HEK293 (cell line): ENCODE data around the gene COMMD2.

ENCODE experiments used
- CTCF ChIA-PET: fragments of 350-600 bp; formaldehyde crosslinking; extraction: SDS; loops from one replicate; lab custom pipeline; 2021; ENCODE audit warnings: antibody characterized with exemption; lab: Yijun Ruan, JAX
- POLR2A ChIA-PET: fragments of 300-600 bp; formaldehyde crosslinking; extraction: SDS; loops from one replicate; lab custom pipeline; 2020; ENCODE audit warnings: antibody characterized with exemption, inconsistent platforms; lab: Yijun Ruan, JAX
- H3K27ac ChIP-seq: fragments of 200-500 bp; sonication (Bioruptor generic); 2 replicates; pipeline ENCODE4 v1.5.1; 2014; ENCODE audit warnings: low read depth, low read length, control low read depth, inconsistent platforms; ENCODE audit errors: extremely low read depth
- H3K36me3 ChIP-seq, 2 experiments: fragments of 200-500 bp in 1 of 2; sonication (Bioruptor generic) in 1 of 2; 1 replicate in 1 of 2; 2 replicates in 1 of 2; pipeline ENCODE4 v1.5.1; 2014 to 2017; ENCODE audit warnings: inconsistent platforms in 2 of 2, low read length in 2 of 2; ENCODE audit not compliant: control insufficient read depth in 2 of 2, insufficient read depth in 1 of 2
- H3K4me1 ChIP-seq: fragments of 200-500 bp; sonication (Bioruptor generic); 2 replicates; pipeline ENCODE4 v1.5.1; 2014; ENCODE audit warnings: mild to moderate bottlenecking, low read length, inconsistent platforms; ENCODE audit not compliant: control insufficient read depth, insufficient read depth
- H3K4me3 ChIP-seq: 2 replicates; pipeline ENCODE4 v1.5.1; 2011; ENCODE audit warnings: low read depth, mild to moderate bottlenecking, control low read depth, low read length, moderate library complexity
- H3K9me3 ChIP-seq: fragments of 200-500 bp; sonication (Bioruptor generic); 2 replicates; pipeline ENCODE4 v1.5.1; 2014; ENCODE audit warnings: low read depth, low read length, inconsistent platforms; ENCODE audit not compliant: control insufficient read depth, insufficient read depth
- PRDM1 ChIP-seq: fragments of 450-650 bp; formaldehyde crosslinking; IDR thresholded peaks from 2 replicates; pipeline ENCODE4; 2016; ENCODE audit warnings: missing biosample characterization, missing genetic modification characterization
- YY2 ChIP-seq: fragments of 450-650 bp; formaldehyde crosslinking; IDR thresholded peaks from 2 replicates; pipeline ENCODE4 v1.5.1; 2016; ENCODE audit warnings: missing biosample characterization, missing genetic modification characterization
- ZBTB48 ChIP-seq: fragments of 450-650 bp; formaldehyde crosslinking; IDR thresholded peaks from 2 replicates; pipeline ENCODE4 v1.5.1; 2016; ENCODE audit warnings: missing biosample characterization, missing genetic modification characterization
- ZFP3 ChIP-seq: fragments of 450-650 bp; formaldehyde crosslinking; IDR thresholded peaks from 2 replicates; pipeline ENCODE4 v1.5.1; 2016; ENCODE audit warnings: low read depth, missing biosample characterization, missing genetic modification characterization
- ZNF112 ChIP-seq: fragments of 450-650 bp; formaldehyde crosslinking; IDR thresholded peaks from 2 replicates; pipeline ENCODE4 v1.5.0; 2017; ENCODE audit warnings: missing biosample characterization, missing genetic modification characterization
- ZNF114 ChIP-seq: fragments of 450-650 bp; formaldehyde crosslinking; IDR thresholded peaks from 2 replicates; pipeline ENCODE4 v1.5.0; 2017; ENCODE audit warnings: missing biosample characterization, missing genetic modification characterization
- ZNF214 ChIP-seq: fragments of 450-650 bp; formaldehyde crosslinking; IDR thresholded peaks from 2 replicates; pipeline ENCODE4 v1.5.1; 2017; ENCODE audit warnings: missing biosample characterization, mild to moderate bottlenecking, missing genetic modification characterization, borderline replicate concordance
- ZNF24 ChIP-seq: fragments of 450-650 bp; formaldehyde crosslinking; IDR thresholded peaks from 2 replicates; pipeline ENCODE4 v1.5.1; 2016; ENCODE audit warnings: missing biosample characterization, missing genetic modification characterization
- ZNF391 ChIP-seq: fragments of 450-650 bp; formaldehyde crosslinking; IDR thresholded peaks from 2 replicates; pipeline ENCODE4 v1.5.1; 2016; ENCODE audit warnings: low read depth, missing biosample characterization, missing genetic modification characterization, borderline replicate concordance
- ZNF426 ChIP-seq: fragments of 450-650 bp; formaldehyde crosslinking; IDR thresholded peaks from 2 replicates; pipeline ENCODE4 v1.5.1; 2017; ENCODE audit warnings: missing biosample characterization, missing genetic modification characterization, mild to moderate bottlenecking, inconsistent platforms, moderate library complexity
- ZNF501 ChIP-seq: fragments of 450-650 bp; formaldehyde crosslinking; IDR thresholded peaks from 2 replicates; pipeline ENCODE4 v1.5.1; 2016; ENCODE audit warnings: missing biosample characterization, missing genetic modification characterization
- ZNF585B ChIP-seq: fragments of 450-650 bp; formaldehyde crosslinking; IDR thresholded peaks from 2 replicates; pipeline ENCODE4 v1.5.1; 2016; ENCODE audit warnings: missing biosample characterization, missing genetic modification characterization
- ZNF791 ChIP-seq: fragments of 450-650 bp; formaldehyde crosslinking; IDR thresholded peaks from 2 replicates; pipeline ENCODE4 v1.5.1; 2016; ENCODE audit warnings: missing biosample characterization, missing genetic modification characterization
- ZSCAN23 ChIP-seq: fragments of 450-650 bp; formaldehyde crosslinking; IDR thresholded peaks from 2 replicates; pipeline ENCODE4 v1.5.1; 2016; ENCODE audit warnings: missing biosample characterization, missing genetic modification characterization
- TF ChIP-seq, protein P1 (sequence below): IDR thresholded peaks from 2 replicates; pipeline ENCODE4 v1.6.1; 2011; ENCODE audit warnings: mild to moderate bottlenecking, low read depth, low read length, borderline replicate concordance
- TF ChIP-seq, protein P2 (sequence below): fragments of 450-650 bp; formaldehyde crosslinking; IDR thresholded peaks from 2 replicates; pipeline ENCODE4 v1.5.1; 2016; ENCODE audit warnings: missing biosample characterization, missing genetic modification characterization
- TF ChIP-seq, protein P3 (sequence below): fragments of 450-650 bp; IDR thresholded peaks from 2 replicates; pipeline ENCODE4 v1.5.1; 2018; ENCODE audit warnings: missing biosample characterization, missing genetic modification characterization
- TF ChIP-seq, protein P4 (sequence below): fragments of 450-650 bp; formaldehyde crosslinking; IDR thresholded peaks from 2 replicates; pipeline ENCODE4 v1.5.1; 2016; ENCODE audit warnings: missing biosample characterization, missing genetic modification characterization
- TF ChIP-seq, protein P5 (sequence below): fragments of 450-650 bp; formaldehyde crosslinking; IDR thresholded peaks from 2 replicates; pipeline ENCODE4 v1.5.1; 2016; ENCODE audit warnings: missing biosample characterization, missing genetic modification characterization
- TF ChIP-seq, protein P6 (sequence below): fragments of 450-650 bp; formaldehyde crosslinking; IDR thresholded peaks from 2 replicates; pipeline ENCODE4 v1.5.1; 2016; ENCODE audit warnings: missing biosample characterization, missing genetic modification characterization
- TF ChIP-seq, protein P7 (sequence below): fragments of 450-650 bp; formaldehyde crosslinking; IDR thresholded peaks from 2 replicates; pipeline ENCODE4 v1.5.1; 2016; ENCODE audit warnings: missing biosample characterization, missing genetic modification characterization
- TF ChIP-seq, protein P8 (sequence below): fragments of 450-650 bp; formaldehyde crosslinking; IDR thresholded peaks from 2 replicates; pipeline ENCODE4 v1.5.1; 2016; ENCODE audit warnings: missing biosample characterization, missing genetic modification characterization

COMMD2 gene

DNA sequence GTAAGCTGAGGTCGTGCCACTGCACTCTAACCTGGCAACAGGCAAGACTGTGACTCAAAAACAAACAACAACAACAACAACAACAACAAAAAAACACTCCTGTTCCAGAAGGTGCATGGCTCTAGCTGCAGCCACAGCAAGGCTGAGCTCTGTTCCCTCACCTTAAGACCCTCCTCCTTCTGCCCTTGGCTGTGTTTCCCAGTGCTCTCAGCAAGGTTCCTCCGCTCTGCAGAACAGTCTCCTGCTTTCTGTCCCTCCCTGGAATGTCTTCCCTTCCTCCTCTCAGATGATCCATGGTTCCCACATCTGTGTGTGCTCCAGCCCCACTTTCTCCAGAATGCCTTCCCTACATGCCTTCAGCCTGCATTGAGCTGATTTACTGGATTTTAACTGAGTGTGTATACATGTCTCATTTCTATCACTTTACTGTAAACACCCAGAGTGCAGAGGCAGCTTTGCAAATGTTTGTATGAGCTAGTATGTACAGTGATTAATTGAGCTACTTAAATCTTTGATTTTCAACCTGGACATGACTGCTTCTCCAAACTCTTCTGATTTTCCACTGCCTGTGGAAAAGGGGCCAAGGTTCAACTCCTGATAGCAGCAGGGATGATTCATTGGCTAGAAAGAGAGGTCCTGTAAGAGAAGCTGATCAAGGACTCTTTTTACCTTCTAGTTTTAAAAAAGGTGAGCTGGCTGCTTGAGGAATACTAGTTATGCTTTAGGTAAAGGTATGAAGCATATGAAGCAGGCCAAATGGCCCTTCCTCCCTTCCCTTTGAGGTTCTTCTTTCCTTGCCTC is 25.3 kb upstream of the COMMD2 start:
- ChIA-PET CTCF (interaction anchor here (0.7 to 1.5 kb wide), 2 partner anchors 12 to 36 kb away, joined by 3 to 5 read pairs; no protein-coding TSS in a partner anchor), POLR2A (interaction anchor here (2.0 kb wide), 1 partner anchor 31 kb away, joined by 4 read pairs; no protein-coding TSS in a partner anchor)
- H3K4me1 ChIP-seq, result no peaks in the 10 kb centered on the region
- no peak overlapping the region for H3K27ac ChIP-seq
- no peak for TF ChIP-seq ZNF585B
- TF ChIP-seq ZBTB48, result no peak
- TF ChIP-seq YY2 (tag by site-specific recombination), result no peak
- no peak for TF ChIP-seq ZNF501 (tag by site-specific recombination)
- TF ChIP-seq ZNF391 (tag by site-specific recombination), result no peak
- TF ChIP-seq, protein P1, sequence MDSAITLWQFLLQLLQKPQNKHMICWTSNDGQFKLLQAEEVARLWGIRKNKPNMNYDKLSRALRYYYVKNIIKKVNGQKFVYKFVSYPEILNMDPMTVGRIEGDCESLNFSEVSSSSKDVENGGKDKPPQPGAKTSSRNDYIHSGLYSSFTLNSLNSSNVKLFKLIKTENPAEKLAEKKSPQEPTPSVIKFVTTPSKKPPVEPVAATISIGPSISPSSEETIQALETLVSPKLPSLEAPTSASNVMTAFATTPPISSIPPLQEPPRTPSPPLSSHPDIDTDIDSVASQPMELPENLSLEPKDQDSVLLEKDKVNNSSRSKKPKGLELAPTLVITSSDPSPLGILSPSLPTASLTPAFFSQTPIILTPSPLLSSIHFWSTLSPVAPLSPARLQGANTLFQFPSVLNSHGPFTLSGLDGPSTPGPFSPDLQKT, result no peak
- TF ChIP-seq PRDM1, result no peak
- TF ChIP-seq ZSCAN23 (tag by site-specific recombination), result no peak
- TF ChIP-seq, protein P2, sequence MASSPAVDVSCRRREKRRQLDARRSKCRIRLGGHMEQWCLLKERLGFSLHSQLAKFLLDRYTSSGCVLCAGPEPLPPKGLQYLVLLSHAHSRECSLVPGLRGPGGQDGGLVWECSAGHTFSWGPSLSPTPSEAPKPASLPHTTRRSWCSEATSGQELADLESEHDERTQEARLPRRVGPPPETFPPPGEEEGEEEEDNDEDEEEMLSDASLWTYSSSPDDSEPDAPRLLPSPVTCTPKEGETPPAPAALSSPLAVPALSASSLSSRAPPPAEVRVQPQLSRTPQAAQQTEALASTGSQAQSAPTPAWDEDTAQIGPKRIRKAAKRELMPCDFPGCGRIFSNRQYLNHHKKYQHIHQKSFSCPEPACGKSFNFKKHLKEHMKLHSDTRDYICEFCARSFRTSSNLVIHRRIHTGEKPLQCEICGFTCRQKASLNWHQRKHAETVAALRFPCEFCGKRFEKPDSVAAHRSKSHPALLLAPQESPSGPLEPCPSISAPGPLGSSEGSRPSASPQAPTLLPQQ, result no peak
- no peak for TF ChIP-seq ZNF112 (tag by site-specific recombination)
- no peak overlapping the region for H3K4me3 ChIP-seq
- H3K9me3 ChIP-seq, result no peaks in the 10 kb centered on the region
- H3K36me3 ChIP-seq, result no peaks in the 10 kb centered on the region

DNA sequence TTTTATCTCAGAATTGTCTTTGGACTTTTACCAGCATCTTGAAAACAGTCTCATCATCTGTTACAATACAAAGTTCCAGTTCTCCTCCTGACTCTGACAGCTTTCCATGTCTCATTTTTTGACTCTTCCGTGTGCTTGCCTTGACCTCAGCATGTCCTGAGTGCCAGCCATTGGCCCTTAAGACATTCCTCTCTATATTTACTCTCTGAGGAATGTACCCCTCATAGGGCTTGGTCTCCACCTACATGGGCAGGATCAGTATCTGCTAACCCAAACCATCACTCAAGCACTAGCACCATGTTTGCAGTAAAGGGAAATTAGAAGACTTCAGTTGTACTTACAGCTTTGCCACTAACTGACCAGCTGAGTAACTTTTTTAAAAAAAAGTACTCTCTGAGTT is 23.9 kb upstream of the COMMD2 start:
- ChIA-PET POLR2A (no interaction called here), CTCF (interaction anchor here (1.0 to 1.9 kb wide), 3 partner anchors 10 to 263 kb away, joined by 3 to 9 read pairs (median 5); no protein-coding TSS in a partner anchor)
- Histone ChIP-seq H3K9me3 (no peaks in the 10 kb centered on the region), H3K4me3 (no peak overlapping the region), H3K4me1 (no peaks in the 10 kb centered on the region), H3K36me3 (no peaks in the 10 kb centered on the region), H3K27ac (no peak overlapping the region)
- TF ChIP-seq, protein P3, sequence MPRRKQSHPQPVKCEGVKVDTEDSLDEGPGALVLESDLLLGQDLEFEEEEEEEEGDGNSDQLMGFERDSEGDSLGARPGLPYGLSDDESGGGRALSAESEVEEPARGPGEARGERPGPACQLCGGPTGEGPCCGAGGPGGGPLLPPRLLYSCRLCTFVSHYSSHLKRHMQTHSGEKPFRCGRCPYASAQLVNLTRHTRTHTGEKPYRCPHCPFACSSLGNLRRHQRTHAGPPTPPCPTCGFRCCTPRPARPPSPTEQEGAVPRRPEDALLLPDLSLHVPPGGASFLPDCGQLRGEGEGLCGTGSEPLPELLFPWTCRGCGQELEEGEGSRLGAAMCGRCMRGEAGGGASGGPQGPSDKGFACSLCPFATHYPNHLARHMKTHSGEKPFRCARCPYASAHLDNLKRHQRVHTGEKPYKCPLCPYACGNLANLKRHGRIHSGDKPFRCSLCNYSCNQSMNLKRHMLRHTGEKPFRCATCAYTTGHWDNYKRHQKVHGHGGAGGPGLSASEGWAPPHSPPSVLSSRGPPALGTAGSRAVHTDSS (tag by site-specific recombination), result no peak
- TF ChIP-seq ZFP3 (tag by site-specific recombination) (no peak), ZNF114 (tag by site-specific recombination) (no peak), ZNF791 (tag by site-specific recombination) (no peak), ZNF214 (tag by site-specific recombination) (no peak), ZNF426 (tag by site-specific recombination) (no peak), ZNF24 (tag by site-specific recombination) (no peak)
- TF ChIP-seq, protein P4, sequence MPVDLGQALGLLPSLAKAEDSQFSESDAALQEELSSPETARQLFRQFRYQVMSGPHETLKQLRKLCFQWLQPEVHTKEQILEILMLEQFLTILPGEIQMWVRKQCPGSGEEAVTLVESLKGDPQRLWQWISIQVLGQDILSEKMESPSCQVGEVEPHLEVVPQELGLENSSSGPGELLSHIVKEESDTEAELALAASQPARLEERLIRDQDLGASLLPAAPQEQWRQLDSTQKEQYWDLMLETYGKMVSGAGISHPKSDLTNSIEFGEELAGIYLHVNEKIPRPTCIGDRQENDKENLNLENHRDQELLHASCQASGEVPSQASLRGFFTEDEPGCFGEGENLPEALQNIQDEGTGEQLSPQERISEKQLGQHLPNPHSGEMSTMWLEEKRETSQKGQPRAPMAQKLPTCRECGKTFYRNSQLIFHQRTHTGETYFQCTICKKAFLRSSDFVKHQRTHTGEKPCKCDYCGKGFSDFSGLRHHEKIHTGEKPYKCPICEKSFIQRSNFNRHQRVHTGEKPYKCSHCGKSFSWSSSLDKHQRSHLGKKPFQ (tag by site-specific recombination), result no peak
- TF ChIP-seq, protein P5, sequence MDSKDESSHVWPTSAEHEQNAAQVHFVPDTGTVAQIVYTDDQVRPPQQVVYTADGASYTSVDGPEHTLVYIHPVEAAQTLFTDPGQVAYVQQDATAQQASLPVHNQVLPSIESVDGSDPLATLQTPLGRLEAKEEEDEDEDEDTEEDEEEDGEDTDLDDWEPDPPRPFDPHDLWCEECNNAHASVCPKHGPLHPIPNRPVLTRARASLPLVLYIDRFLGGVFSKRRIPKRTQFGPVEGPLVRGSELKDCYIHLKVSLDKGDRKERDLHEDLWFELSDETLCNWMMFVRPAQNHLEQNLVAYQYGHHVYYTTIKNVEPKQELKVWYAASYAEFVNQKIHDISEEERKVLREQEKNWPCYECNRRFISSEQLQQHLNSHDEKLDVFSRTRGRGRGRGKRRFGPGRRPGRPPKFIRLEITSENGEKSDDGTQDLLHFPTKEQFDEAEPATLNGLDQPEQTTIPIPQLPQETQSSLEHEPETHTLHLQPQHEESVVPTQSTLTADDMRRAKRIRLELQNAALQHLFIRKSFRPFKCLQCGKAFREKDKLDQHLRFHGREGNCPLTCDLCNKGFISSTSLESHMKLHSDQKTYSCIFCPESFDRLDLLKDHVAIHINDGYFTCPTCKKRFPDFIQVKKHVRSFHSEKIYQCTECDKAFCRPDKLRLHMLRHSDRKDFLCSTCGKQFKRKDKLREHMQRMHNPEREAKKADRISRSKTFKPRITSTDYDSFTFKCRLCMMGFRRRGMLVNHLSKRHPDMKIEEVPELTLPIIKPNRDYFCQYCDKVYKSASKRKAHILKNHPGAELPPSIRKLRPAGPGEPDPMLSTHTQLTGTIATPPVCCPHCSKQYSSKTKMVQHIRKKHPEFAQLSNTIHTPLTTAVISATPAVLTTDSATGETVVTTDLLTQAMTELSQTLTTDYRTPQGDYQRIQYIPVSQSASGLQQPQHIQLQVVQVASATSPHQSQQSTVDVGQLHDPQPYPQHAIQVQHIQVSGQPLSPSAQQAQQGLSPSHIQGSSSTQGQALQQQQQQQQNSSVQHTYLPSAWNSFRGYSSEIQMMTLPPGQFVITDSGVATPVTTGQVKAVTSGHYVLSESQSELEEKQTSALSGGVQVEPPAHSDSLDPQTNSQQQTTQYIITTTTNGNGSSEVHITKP (tag by site-specific recombination), result no peak
- TF ChIP-seq, protein P6, sequence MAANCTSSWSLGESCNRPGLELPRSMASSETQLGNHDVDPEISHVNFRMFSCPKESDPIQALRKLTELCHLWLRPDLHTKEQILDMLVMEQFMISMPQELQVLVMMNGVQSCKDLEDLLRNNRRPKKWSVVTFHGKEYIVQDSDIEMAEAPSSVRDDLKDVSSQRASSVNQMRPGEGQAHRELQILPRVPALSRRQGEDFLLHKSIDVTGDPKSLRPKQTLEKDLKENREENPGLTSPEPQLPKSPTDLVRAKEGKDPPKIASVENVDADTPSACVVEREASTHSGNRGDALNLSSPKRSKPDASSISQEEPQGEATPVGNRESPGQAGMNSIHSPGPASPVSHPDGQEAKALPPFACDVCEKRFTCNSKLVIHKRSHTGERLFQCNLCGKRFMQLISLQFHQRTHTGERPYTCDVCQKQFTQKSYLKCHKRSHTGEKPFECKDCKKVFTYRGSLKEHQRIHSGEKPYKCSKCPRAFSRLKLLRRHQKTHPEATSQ (tag by site-specific recombination), result no peak
- TF ChIP-seq, protein P7, sequence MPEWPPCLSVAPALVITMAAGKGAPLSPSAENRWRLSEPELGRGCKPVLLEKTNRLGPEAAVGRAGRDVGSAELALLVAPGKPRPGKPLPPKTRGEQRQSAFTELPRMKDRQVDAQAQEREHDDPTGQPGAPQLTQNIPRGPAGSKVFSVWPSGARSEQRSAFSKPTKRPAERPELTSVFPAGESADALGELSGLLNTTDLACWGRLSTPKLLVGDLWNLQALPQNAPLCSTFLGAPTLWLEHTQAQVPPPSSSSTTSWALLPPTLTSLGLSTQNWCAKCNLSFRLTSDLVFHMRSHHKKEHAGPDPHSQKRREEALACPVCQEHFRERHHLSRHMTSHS, result no peak
- TF ChIP-seq, protein P8, sequence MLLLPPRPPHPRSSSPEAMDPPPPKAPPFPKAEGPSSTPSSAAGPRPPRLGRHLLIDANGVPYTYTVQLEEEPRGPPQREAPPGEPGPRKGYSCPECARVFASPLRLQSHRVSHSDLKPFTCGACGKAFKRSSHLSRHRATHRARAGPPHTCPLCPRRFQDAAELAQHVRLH, result no peak
